GM23248 (cell line): ENCODE data around the gene KLHDC7B. TPM values are rescaled to one million over a fixed set of nuclear protein-coding genes. Genes with fewer than 3 reads are reported as not detected.

ENCODE experiments used
- DNase-seq: peaks from one replicate; pipeline ENCODE4 v3.0.0-alpha.2; 2015
- H2AFZ ChIP-seq: fragments of 200-600 bp; sonication (generic); 2 replicates; pipeline ENCODE4 v1.6.1; 2016; ENCODE audit warnings: antibody characterized with exemption
- H3F3A ChIP-seq: fragments of 200-600 bp; sonication (generic); 2 replicates; pipeline ENCODE4 v1.6.1; 2016; ENCODE audit warnings: mild to moderate bottlenecking, antibody characterized with exemption, mixed run types; ENCODE audit not compliant: insufficient read depth
- H3K27ac ChIP-seq: fragments of 200-600 bp; sonication (generic); 2 replicates; pipeline ENCODE4 v1.5.1; 2016; ENCODE audit warnings: mild to moderate bottlenecking
- H3K27me3 ChIP-seq: fragments of 200-600 bp; sonication (generic); replicated peaks from 2 replicates; pipeline ENCODE4 v1.6.1; 2016; ENCODE audit warnings: mild to moderate bottlenecking; ENCODE audit not compliant: insufficient read depth
- H3K36me3 ChIP-seq: fragments of 200-600 bp; sonication (generic); 2 replicates; pipeline ENCODE4 v1.6.1; 2016; ENCODE audit warnings: low read depth, mild to moderate bottlenecking
- H3K4me1 ChIP-seq: fragments of 200-600 bp; sonication (generic); 2 replicates; pipeline ENCODE4 v1.6.1; 2016; ENCODE audit warnings: mild to moderate bottlenecking; ENCODE audit not compliant: insufficient read depth
- H3K4me2 ChIP-seq: fragments of 200-600 bp; sonication (generic); one replicate; pipeline ENCODE4 v1.6.1; 2016; ENCODE audit warnings: mild to moderate bottlenecking; ENCODE audit not compliant: unreplicated experiment
- H3K4me3 ChIP-seq: fragments of 200-600 bp; sonication (generic); 2 replicates; pipeline ENCODE4 v1.5.1; 2016; ENCODE audit warnings: mild to moderate bottlenecking
- H3K79me2 ChIP-seq: fragments of 200-600 bp; sonication (generic); 2 replicates; pipeline ENCODE4 v1.6.1; 2016; ENCODE audit warnings: mild to moderate bottlenecking; ENCODE audit not compliant: insufficient read depth
- H3K9ac ChIP-seq: fragments of 200-600 bp; sonication (generic); 2 replicates; pipeline ENCODE4 v1.6.1; 2016; ENCODE audit warnings: mild to moderate bottlenecking
- H3K9me2 ChIP-seq: fragments of 200-600 bp; sonication (generic); 2 replicates; pipeline ENCODE4 v1.6.1; 2016; ENCODE audit warnings: mixed run types, mild to moderate bottlenecking, moderate library complexity; ENCODE audit not compliant: insufficient read depth
- H3K9me3 ChIP-seq: fragments of 200-600 bp; sonication (generic); one replicate; pipeline ENCODE4 v1.6.1; 2017; ENCODE audit warnings: low read depth
- H4K20me1 ChIP-seq: fragments of 200-600 bp; sonication (generic); 2 replicates; pipeline ENCODE4 v1.6.0; 2016; ENCODE audit not compliant: insufficient read depth
- EZH2 ChIP-seq: fragments of 200-600 bp; sonication (generic); IDR thresholded peaks from 2 replicates; pipeline ENCODE4 v1.6.1; 2018; ENCODE audit warnings: antibody characterized with exemption, mild to moderate bottlenecking; ENCODE audit not compliant: insufficient read depth, poor library complexity, severe bottlenecking
- EZH2phosphoT487 ChIP-seq: fragments of 200-600 bp; sonication (generic); IDR thresholded peaks from 2 replicates; pipeline ENCODE4 v1.6.1; 2018; ENCODE audit warnings: antibody characterized with exemption, moderate library complexity, mild to moderate bottlenecking, low read depth; ENCODE audit not compliant: insufficient read depth
- WGBS, 2 experiments: methylation state at CpG; one replicate each; pipeline ENCODE4 v1.1.6; 2015 to 2017; ENCODE audit warnings: low lambda C conversion rate in 2 of 2, low coverage in 1 of 2; ENCODE audit errors: missing lambda C conversion rate in 2 of 2; 5-methylcytosine and 5-hydroxymethylcytosine counted together
- in situ Hi-C: fragments of 300-500 bp; cut with MboI; formaldehyde crosslinking; loops from 2 replicates; pipeline ENCODE4 v1.15.0; 2020
- polyA plus RNA-seq: library from polyadenylated mRNA; unstranded; fragments of >200 nt; fragmentation: Nextera tagmentation; extraction: Ambion mirVana; gene quantifications from 2 replicates; pipeline ENCODE4 v1.2.1, GENCODE V29; 2016
- total RNA-seq: library from RNA; depleted of rRNA; stranded (reverse); fragments of >200 nt; shearing (Covaris generic); gene quantifications from 2 replicates; pipeline ENCODE4 v1.2.3, GENCODE V29; 2014

The KLHDC7B gene
- total and polyA plus RNA-seq, 2 experiments from 2014 or later: 0.06 TPM; not detected in 1

DNA sequence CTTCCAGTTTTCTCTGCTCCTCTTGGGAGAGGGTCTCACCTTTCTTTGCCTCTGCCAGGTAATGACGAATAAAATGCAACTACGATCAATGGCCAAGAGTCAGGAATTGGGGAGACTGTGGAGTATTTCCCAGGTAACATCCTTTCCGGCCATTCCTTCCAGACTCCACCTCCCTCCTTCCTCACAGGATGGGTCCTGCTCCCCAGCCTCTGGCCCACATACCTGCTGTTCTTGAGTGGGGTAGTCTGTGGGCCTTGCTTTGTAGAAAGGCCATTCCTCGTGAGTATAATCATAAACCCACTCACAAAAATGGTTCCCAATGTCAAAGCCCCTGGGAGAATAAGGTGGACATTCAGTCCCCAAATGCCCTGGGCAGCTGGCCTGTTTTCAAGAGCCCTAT, 34.1 kb downstream of the KLHDC7B start:
- in situ Hi-C loops: no loop called here
- Histone ChIP-seq H3K9me3 (no peaks in the 10 kb centered on the region), H2AFZ (no peak overlapping the region), H3K27ac (no peak overlapping the region), H3F3A (no peaks in the 10 kb centered on the region), H3K4me2 (no peak overlapping the region), H4K20me1 (no peaks in the 10 kb centered on the region), H3K79me2 (peaks cover 10% of the 10 kb centered on the region), H3K27me3 (no peaks in the 10 kb centered on the region), H3K9ac (no peak overlapping the region), H3K9me2 (no peaks in the 10 kb centered on the region), H3K36me3 (no peaks in the 10 kb centered on the region), H3K4me1 (peaks cover 22% of the 10 kb centered on the region), H3K4me3 (no peak overlapping the region)
- TF ChIP-seq EZH2phosphoT487 (no peak), EZH2 (no peak)
- no peak for DNase-seq
- WGBS, 2 experiments: 96% methylated on average over 4 of the region's 4 CpGs

DNA sequence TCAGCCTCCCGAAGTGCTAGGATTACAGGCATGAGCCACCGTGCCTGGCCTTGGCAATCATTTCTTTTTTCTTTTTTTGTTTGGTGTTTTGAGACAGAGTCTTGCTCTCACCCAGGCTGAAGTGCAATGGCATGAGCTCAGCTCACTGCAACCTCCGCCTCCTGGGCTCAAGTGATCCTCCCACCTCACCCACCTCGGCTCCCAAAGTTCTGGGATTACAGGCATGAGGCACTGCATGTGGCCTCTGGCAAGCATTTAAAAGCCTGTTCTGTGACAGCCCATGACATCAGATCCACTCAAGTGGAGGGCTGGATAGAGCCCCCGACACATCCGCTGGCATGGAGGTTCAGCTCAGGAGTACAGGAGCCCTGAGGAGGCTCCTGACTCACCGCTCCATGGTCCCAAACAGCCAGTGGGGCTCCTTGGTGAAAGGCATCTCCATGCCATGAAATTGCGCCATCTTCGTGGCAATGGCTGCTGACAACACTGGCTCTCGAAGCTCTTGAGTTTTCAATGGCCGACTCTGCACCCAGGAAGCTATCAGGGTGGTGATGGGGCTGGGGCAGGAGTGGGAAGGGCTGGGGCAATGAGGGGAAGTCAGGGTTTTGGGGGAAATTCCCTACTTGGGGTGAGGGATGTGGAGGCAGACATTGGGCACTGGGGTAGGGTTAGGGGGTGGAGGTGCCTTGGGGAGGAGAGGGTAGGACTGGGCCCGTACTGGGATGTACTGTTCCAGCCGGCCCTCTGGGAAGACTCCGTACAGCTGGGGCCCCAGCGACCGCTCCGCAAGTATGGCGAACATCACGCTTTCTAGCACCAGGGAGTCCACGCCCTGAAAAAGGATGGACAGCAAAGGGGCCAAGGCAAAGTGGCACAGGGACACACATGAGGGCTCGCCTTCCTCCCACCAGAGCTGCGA, 35.6 kb downstream of the KLHDC7B start:
- TF ChIP-seq EZH2 (no peak), EZH2phosphoT487 (no peak)
- Histone ChIP-seq H4K20me1 (no peaks in the 10 kb centered on the region), H3K9me2 (no peaks in the 10 kb centered on the region), H3K4me1 (peaks cover 22% of the 10 kb centered on the region), H2AFZ (peak overlapping the region; percentile 85; the same call in 1 of the 2 replicates), H3K27ac (no peak overlapping the region), H3K9ac (peak overlapping the region; percentile 96), H3K36me3 (no peaks in the 10 kb centered on the region), H3K9me3 (no peaks in the 10 kb centered on the region), H3K4me2 (peak overlapping the region; percentile 74), H3K79me2 (peaks cover 10% of the 10 kb centered on the region), H3F3A (no peaks in the 10 kb centered on the region), H3K27me3 (no peaks in the 10 kb centered on the region), H3K4me3 (peak overlapping the region; percentile 85)
- DNase-seq: peak; percentile 26
- 94 to 95% methylated on average over 15 to 22 of the region's 22 CpGs for WGBS, 2 experiments
- in situ Hi-C loops: no loop called here

GRCh38 chr22:50581950-50582492, 36.3 kb downstream of the KLHDC7B start:
- no peaks in the 10 kb centered on the region for H3F3A ChIP-seq

DNA sequence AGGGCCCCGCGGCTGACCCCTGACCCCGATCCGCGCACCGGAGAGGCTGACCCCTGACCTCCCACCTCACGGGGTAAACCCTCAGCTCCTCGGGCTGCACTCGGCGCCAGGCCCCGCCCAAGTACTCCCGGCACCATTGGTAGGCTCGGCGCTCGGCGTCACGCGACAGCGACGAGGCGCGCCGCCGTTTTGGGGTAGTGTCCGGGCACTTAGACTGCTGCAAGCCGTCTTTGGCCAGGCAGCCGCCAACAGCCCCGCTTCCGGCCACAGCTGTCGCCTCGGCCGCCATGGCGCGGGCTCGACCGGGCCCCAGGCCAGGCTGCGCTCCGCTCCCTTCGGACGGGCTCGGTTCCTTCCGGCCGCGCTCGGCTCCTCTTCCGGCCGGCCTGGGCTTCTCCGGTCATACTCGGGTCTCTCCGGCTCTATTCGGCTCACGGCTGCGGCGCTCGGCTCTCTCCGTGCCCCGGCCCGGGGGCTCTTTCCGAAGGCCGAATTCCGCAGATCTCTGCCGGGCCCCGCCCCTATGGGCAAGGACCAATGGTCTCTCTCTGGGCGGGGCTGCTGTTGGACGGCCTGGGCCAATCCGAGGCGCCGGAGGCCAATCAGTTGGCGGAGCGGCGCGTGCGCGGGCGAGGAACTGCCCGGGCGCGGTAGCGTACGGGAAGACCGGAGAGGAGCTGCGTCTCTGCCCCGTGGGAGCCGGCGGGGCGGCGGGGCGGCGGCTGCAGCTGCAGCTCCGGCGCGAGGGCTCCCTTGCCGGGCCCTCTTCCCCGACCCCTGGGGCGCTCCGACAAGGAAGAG, 37.0 kb downstream of the KLHDC7B start, which contains the start of gene CHKB:
Gene CHKB (minus strand): TSS at position 357 of the 801 bp plus-strand sequence. CDS start 68 bp downstream, at position 289.
- Histone ChIP-seq H3K36me3 (no peaks in the 10 kb centered on the region), H3K79me2 (peaks cover 10% of the 10 kb centered on the region), H3F3A (no peaks in the 10 kb centered on the region), H2AFZ (peak within 1 kb of the TSS; percentile 85), H3K27me3 (no peaks in the 10 kb centered on the region), H3K27ac (peak within 1 kb of the TSS; percentile 86), H4K20me1 (no peaks in the 10 kb centered on the region), H3K9ac (peak within 1 kb of the TSS; percentile 96), H3K9me3 (no peaks in the 10 kb centered on the region), H3K4me3 (peak within 1 kb of the TSS; percentile 85), H3K4me2 (peak within 1 kb of the TSS; percentile 84), H3K9me2 (no peaks in the 10 kb centered on the region), H3K4me1 (peaks cover 22% of the 10 kb centered on the region)
- DNase-seq: peak; percentile 100
- TF ChIP-seq EZH2phosphoT487 (no peak), EZH2 (no peak)
- in situ Hi-C loops: no loop called here
- 0% methylated on average over 63 to 67 of the region's 96 CpGs for WGBS, 2 experiments

More at GRCh38 chr22:50581950-50582492, 36.3 kb downstream of the KLHDC7B start:
- Histone ChIP-seq H3K9me2 (no peaks in the 10 kb centered on the region), H4K20me1 (no peaks in the 10 kb centered on the region), H3K4me2 (peak overlapping the region; percentile 74), H2AFZ (peak overlapping the region; percentile 85), H3K4me1 (peaks cover 22% of the 10 kb centered on the region), H3K9me3 (no peaks in the 10 kb centered on the region), H3K4me3 (peak overlapping the region; percentile 85), H3K36me3 (no peaks in the 10 kb centered on the region), H3K27ac (peak overlapping the region; percentile 86), H3K27me3 (no peaks in the 10 kb centered on the region), H3K9ac (peak overlapping the region; percentile 96), H3K79me2 (peaks cover 10% of the 10 kb centered on the region)
- TF ChIP-seq EZH2phosphoT487 (no peak), EZH2 (no peak)
- in situ Hi-C loops: no loop called here
- DNase-seq: peak; percentile 55
- WGBS, 2 experiments: 11 to 13% methylated on average over 24 to 31 of the region's 39 CpGs
